H9 (cell line): ENCODE results near the gene IFT52. TPM values are rescaled to one million over a fixed set of nuclear protein-coding genes. Genes with fewer than 3 reads are reported as not detected.

Source experiments
- DNase-seq: peaks from one replicate; pipeline ENCODE4 v3.0.0-alpha.2; 2017
- H2AFZ ChIP-seq: one replicate; pipeline ENCODE4 v1.6.1; 2013; ENCODE audit warnings: mild to moderate bottlenecking, low read length, control low read depth, moderate library complexity
- H2AK5ac ChIP-seq: 2 replicates; pipeline ENCODE4 v1.6.1; 2013; ENCODE audit warnings: low read length, control low read depth, mixed read lengths; ENCODE audit not compliant: insufficient read length
- H2BK120ac ChIP-seq: one replicate; pipeline ENCODE4 v1.6.1; 2013; ENCODE audit warnings: low read depth, mild to moderate bottlenecking, low read length, control low read depth, inconsistent platforms; ENCODE audit not compliant: poor library complexity, severe bottlenecking
- H2BK12ac ChIP-seq: 2 replicates; pipeline ENCODE4 v1.6.1; 2013; ENCODE audit warnings: low read length, control low read depth, mixed read lengths, low read depth; ENCODE audit not compliant: insufficient read length
- H2BK15ac ChIP-seq: 2 replicates; pipeline ENCODE4 v1.6.1; 2013; ENCODE audit warnings: low read depth, low read length, control low read depth
- H2BK20ac ChIP-seq: one replicate; pipeline ENCODE4 v1.6.1; 2013; ENCODE audit warnings: low read depth, mild to moderate bottlenecking, low read length, control low read depth, inconsistent platforms; ENCODE audit not compliant: poor library complexity, severe bottlenecking
- H2BK5ac ChIP-seq: 2 replicates; pipeline ENCODE4 v1.6.1; 2013; ENCODE audit warnings: low read length, control low read depth, mixed read lengths; ENCODE audit not compliant: insufficient read length
- H3K14ac ChIP-seq: 2 replicates; pipeline ENCODE4 v1.6.1; 2013; ENCODE audit warnings: low read length, control low read depth; ENCODE audit not compliant: insufficient read depth
- H3K18ac ChIP-seq: 2 replicates; pipeline ENCODE4 v1.6.1; 2013; ENCODE audit warnings: low read depth, mild to moderate bottlenecking, mixed read lengths, low read length, control low read depth; ENCODE audit not compliant: insufficient read length
- H3K23ac ChIP-seq: 2 replicates; pipeline ENCODE4 v1.6.1; 2013; ENCODE audit warnings: low read length, control low read depth, mixed read lengths, low read depth; ENCODE audit not compliant: insufficient read length
- H3K23me2 ChIP-seq: 2 replicates; pipeline ENCODE4 v1.6.1; 2013; ENCODE audit warnings: low read depth, mild to moderate bottlenecking, mixed read lengths, low read length, control low read depth; ENCODE audit not compliant: insufficient read length, poor library complexity, severe bottlenecking
- H3K27ac ChIP-seq: 2 replicates; pipeline ENCODE4 v1.5.1; 2013; ENCODE audit warnings: low read length, control low read depth, mixed read lengths, low read depth; ENCODE audit not compliant: insufficient read length
- H3K27me3 ChIP-seq: 2 replicates; pipeline ENCODE4 v1.6.1; 2013; ENCODE audit warnings: low read length, control low read depth, inconsistent platforms; ENCODE audit not compliant: insufficient read depth
- H3K4ac ChIP-seq: 2 replicates; pipeline ENCODE4 v1.6.1; 2013; ENCODE audit warnings: low read depth, mild to moderate bottlenecking, control low read depth, inconsistent platforms, low read length, moderate library complexity
- H3K4me1 ChIP-seq: 2 replicates; pipeline ENCODE4 v1.6.1; 2013; ENCODE audit warnings: low read length, control low read depth, inconsistent platforms; ENCODE audit not compliant: insufficient read depth
- H3K4me2 ChIP-seq: 2 replicates; pipeline ENCODE4 v1.6.1; 2013; ENCODE audit warnings: low read length, control low read depth, mixed read lengths; ENCODE audit not compliant: insufficient read length, insufficient read depth
- H3K56ac ChIP-seq: 2 replicates; pipeline ENCODE4 v1.6.1; 2013; ENCODE audit warnings: low read depth, mild to moderate bottlenecking, mixed read lengths, low read length, control low read depth; ENCODE audit not compliant: insufficient read length
- H3K79me1 ChIP-seq: 2 replicates; pipeline ENCODE4 v1.6.1; 2013; ENCODE audit warnings: low read depth, mild to moderate bottlenecking, moderate library complexity, low read length, control low read depth, inconsistent platforms; ENCODE audit not compliant: insufficient read depth, poor library complexity, severe bottlenecking
- H3K79me2 ChIP-seq: 2 replicates; pipeline ENCODE4 v1.6.1; 2013; ENCODE audit warnings: low read length, control low read depth, inconsistent platforms; ENCODE audit not compliant: insufficient read depth
- H3K9ac ChIP-seq: 2 replicates; pipeline ENCODE4 v1.6.1; 2013; ENCODE audit warnings: low read length, control low read depth, mixed read lengths; ENCODE audit not compliant: insufficient read length; ENCODE audit errors: extremely low read depth
- H3K9me3 ChIP-seq: one replicate; pipeline ENCODE4 v1.6.1; 2013; ENCODE audit warnings: low read depth, low read length, inconsistent platforms; ENCODE audit not compliant: control insufficient read depth
- H3T11ph ChIP-seq: one replicate; pipeline ENCODE4 v1.6.1; 2013; ENCODE audit warnings: mild to moderate bottlenecking, low read length, control low read depth, inconsistent platforms
- H4K20me1 ChIP-seq: one replicate; pipeline ENCODE4 v1.6.1; 2013; ENCODE audit not compliant: control insufficient read depth, insufficient read length, insufficient read depth
- H4K5ac ChIP-seq: 2 replicates; pipeline ENCODE4 v1.6.1; 2013; ENCODE audit warnings: low read depth, mild to moderate bottlenecking, mixed read lengths, low read length, control low read depth; ENCODE audit not compliant: insufficient read length
- H4K8ac ChIP-seq: replicated peaks from 2 replicates; pipeline ENCODE4 v1.6.1; 2013; ENCODE audit warnings: low read length, control low read depth, mixed read lengths, low read depth; ENCODE audit not compliant: insufficient read length
- H4K91ac ChIP-seq: 2 replicates; pipeline ENCODE4 v1.6.1; 2013; ENCODE audit warnings: low read depth, mild to moderate bottlenecking, moderate library complexity, mixed read lengths, low read length, control low read depth; ENCODE audit not compliant: insufficient read length
- H3K27ac Mint-ChIP-seq, 3 experiments: 2 replicates in 2 of 3; 3 replicates in 1 of 3; pipeline ENCODE4 v1.8.0; 2020 to 2021; ENCODE audit warnings: mixed read lengths in 3 of 3, mild to moderate bottlenecking in 1 of 3, moderate library complexity in 1 of 3
- H3K27me3 Mint-ChIP-seq: 2 replicates; pipeline ENCODE4 v1.8.0; 2021; ENCODE audit warnings: low read depth, mild to moderate bottlenecking, moderate library complexity, mixed read lengths
- H3K36me3 Mint-ChIP-seq, 3 experiments: 2 replicates in 2 of 3; 3 replicates in 1 of 3; pipeline ENCODE4 v1.8.0; 2020 to 2021; ENCODE audit warnings: low read depth in 3 of 3, mixed read lengths in 3 of 3; ENCODE audit not compliant: insufficient read depth in 1 of 3
- H3K4me1 Mint-ChIP-seq, 2 experiments: 2 replicates each; pipeline ENCODE4 v1.8.0; 2020; ENCODE audit warnings: mixed read lengths in 2 of 2
- H3K4me3 Mint-ChIP-seq, 2 experiments: 2 replicates in 1 of 2; 3 replicates in 1 of 2; pipeline ENCODE4 v1.8.0; 2020 to 2021; ENCODE audit warnings: mild to moderate bottlenecking in 2 of 2, mixed read lengths in 2 of 2, moderate library complexity in 1 of 2
- H3K9me3 Mint-ChIP-seq, 2 experiments: 2 replicates in 1 of 2; 3 replicates in 1 of 2; pipeline ENCODE4 v1.8.0; 2020; ENCODE audit warnings: mild to moderate bottlenecking in 2 of 2, mixed read lengths in 2 of 2, moderate library complexity in 1 of 2
- WGBS: extraction: QIAGEN DNeasy Blood & Tissue Kit; methylation state at CpG from one replicate; pipeline ENCODE4 v1.1.7; 2013; ENCODE audit warnings: missing lambda C conversion rate, low lambda C conversion rate, mixed read lengths; ENCODE audit not compliant: insufficient read length; ENCODE audit errors: extremely low coverage; 5-methylcytosine and 5-hydroxymethylcytosine counted together
- total RNA-seq: library from RNA; stranded (reverse); gene quantifications from 2 replicates; pipeline ENCODE4 v1.2.1, GENCODE V29; 2021
- TF ChIP-seq, protein P1 (sequence below): fragments of 200-600 bp; sonication (generic); conservative IDR thresholded peaks from 3 replicates; pipeline ENCODE4 v1.8.0; 2021; ENCODE audit warnings: antibody characterized with exemption, mild to moderate bottlenecking

Gene IFT52
- total RNA-seq, 1 experiment from 2014 or later: 44.5 TPM

DNA sequence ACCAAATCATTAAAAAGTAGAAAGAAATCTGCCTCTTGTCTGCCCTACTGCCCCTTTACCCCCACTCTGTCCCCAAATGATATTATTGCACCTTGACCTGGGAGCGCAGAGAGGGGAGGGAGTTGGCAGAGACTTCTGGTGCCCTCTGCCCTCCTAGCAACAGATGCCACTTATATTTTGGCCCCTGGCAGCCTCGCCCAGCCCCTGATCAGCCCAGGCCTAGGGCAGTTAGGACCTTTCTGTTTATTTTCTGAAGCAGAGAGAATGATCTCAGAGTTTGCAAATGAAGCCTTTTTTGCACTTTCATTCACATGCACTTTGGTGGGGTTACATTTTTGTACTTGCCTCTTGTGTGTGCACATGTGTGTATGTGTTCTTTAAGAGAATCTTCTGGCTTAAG lies 40.3 kb upstream of the IFT52 start:
- Histone ChIP-seq H2AFZ (no peak overlapping the region), H3K27ac (no peak overlapping the region), H2AK5ac (no peak overlapping the region), H4K5ac (no peak overlapping the region), H2BK120ac (no peak overlapping the region), H3K4me2 (no peak overlapping the region), H3K14ac (no peak overlapping the region), H3K18ac (no peak overlapping the region), H3T11ph (no peak overlapping the region), H4K20me1 (no peaks in the 10 kb centered on the region), H3K23me2 (no peaks in the 10 kb centered on the region), H2BK12ac (no peak overlapping the region), H3K27me3 (no peaks in the 10 kb centered on the region), H3K23ac (no peak overlapping the region), H3K56ac (no peak overlapping the region), H3K9me3 (no peaks in the 10 kb centered on the region), H3K79me2 (no peaks in the 10 kb centered on the region), H2BK5ac (no peak overlapping the region), H3K4ac (no peak overlapping the region), H4K8ac (no peak overlapping the region), H3K9ac (no peak overlapping the region), H3K4me1 (no peaks in the 10 kb centered on the region), H2BK15ac (no peak overlapping the region), H2BK20ac (no peak overlapping the region), H3K79me1 (no peaks in the 10 kb centered on the region), H4K91ac (no peak overlapping the region)
- Mint-ChIP-seq H3K9me3 (peaks cover 10 to 14% of the 10 kb centered on the region in 2 experiments), H3K27me3 (no peaks in the 10 kb centered on the region), H3K4me1 (peaks cover 3 to 4% of the 10 kb centered on the region in 2 experiments; a peak in 2 of 4 replicates), H3K27ac (peak overlapping the region in 1 of 3 experiments; percentile 14; a peak in 2 of 7 replicates), H3K36me3 (peaks cover 24 to 32% (median 31%) of the 10 kb centered on the region in 3 experiments), H3K4me3 (no peak overlapping the region)
- no CpG with 5 or more reads among the region's 2 CpGs for WGBS
- DNase-seq: no peak
- TF ChIP-seq, protein P1, sequence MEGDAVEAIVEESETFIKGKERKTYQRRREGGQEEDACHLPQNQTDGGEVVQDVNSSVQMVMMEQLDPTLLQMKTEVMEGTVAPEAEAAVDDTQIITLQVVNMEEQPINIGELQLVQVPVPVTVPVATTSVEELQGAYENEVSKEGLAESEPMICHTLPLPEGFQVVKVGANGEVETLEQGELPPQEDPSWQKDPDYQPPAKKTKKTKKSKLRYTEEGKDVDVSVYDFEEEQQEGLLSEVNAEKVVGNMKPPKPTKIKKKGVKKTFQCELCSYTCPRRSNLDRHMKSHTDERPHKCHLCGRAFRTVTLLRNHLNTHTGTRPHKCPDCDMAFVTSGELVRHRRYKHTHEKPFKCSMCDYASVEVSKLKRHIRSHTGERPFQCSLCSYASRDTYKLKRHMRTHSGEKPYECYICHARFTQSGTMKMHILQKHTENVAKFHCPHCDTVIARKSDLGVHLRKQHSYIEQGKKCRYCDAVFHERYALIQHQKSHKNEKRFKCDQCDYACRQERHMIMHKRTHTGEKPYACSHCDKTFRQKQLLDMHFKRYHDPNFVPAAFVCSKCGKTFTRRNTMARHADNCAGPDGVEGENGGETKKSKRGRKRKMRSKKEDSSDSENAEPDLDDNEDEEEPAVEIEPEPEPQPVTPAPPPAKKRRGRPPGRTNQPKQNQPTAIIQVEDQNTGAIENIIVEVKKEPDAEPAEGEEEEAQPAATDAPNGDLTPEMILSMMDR: no peak
